K562 (cell line): ENCODE results near the gene CRACDL. TPM values are rescaled to one million over a fixed set of nuclear protein-coding genes. Genes with fewer than 3 reads are reported as not detected.

Source experiments
- ATAC-seq: fragments of 200-7000 bp; cut with Tn5 transposase; 3 replicates; pipeline ENCODE4 v1.9.1; 2020; ENCODE audit warnings: moderate library complexity
- BruUV-seq: library from RNA; stranded (reverse); fragments of 400-500 nt; replicated peaks from 2 replicates; lab custom pipeline; 2021; lab: Mats Ljungman, UMichigan
- CTCF ChIA-PET: fragments of 300-600 bp; formaldehyde crosslinking; extraction: SDS; loops from one replicate; lab custom pipeline; 2021; ENCODE audit warnings: low intra/inter-chr PET ratio; lab: Yijun Ruan, JAX
- POLR2A ChIA-PET: fragments of 300-600, 350-650 bp; sonication (Branson Sonifier 250); formaldehyde crosslinking; extraction: SDS; loops from one replicate; lab custom pipeline; 2021; ENCODE audit warnings: antibody characterized with exemption, inconsistent platforms; lab: Yijun Ruan, JAX
- DNase-seq, 4 experiments: peaks; one replicate each; pipeline versions ENCODE4 v3.0.0 to v3.0.0-alpha.2; 2011 to 2018; ENCODE audit warnings: low spot score in 3 of 4, mixed read lengths in 3 of 4; ENCODE audit errors: extremely low read depth in 1 of 4
- FAIRE-seq: peaks from 2 replicates; lab custom pipeline; 2011; peaks lifted over from hg19 to GRCh38; lab: Jason Lieb, UNC
- H2AFZ ChIP-seq: 2 replicates; pipeline ENCODE4 v1.6.0; 2011; ENCODE audit warnings: low read depth, low read length, control low read depth, inconsistent platforms
- H3K27ac ChIP-seq: fragments of 200-600 bp; 3 replicates; pipeline ENCODE4 v1.8.0; 2011; ENCODE audit warnings: low read depth, mild to moderate bottlenecking, control low read depth, inconsistent platforms, low read length, moderate library complexity, mixed read lengths; ENCODE audit errors: extremely low read depth
- H3K27me3 ChIP-seq, 2 experiments: fragments of 300-600 bp in 1 of 2; 2 replicates in 1 of 2; 3 replicates in 1 of 2; pipeline versions ENCODE4 v1.6.0 to v1.8.0; 2011; ENCODE audit warnings: inconsistent platforms in 2 of 2, low read length in 2 of 2, mild to moderate bottlenecking in 1 of 2, mixed read lengths in 1 of 2, moderate library complexity in 1 of 2; ENCODE audit not compliant: control insufficient read depth in 2 of 2, insufficient read depth in 2 of 2
- H3K36me3 ChIP-seq: fragments of 300-600 bp; 3 replicates; pipeline ENCODE4 v1.8.0; 2011; ENCODE audit warnings: mild to moderate bottlenecking, low read length, inconsistent platforms; ENCODE audit not compliant: control insufficient read depth, insufficient read depth
- H3K4me1 ChIP-seq, 2 experiments: fragments of 200-600 bp in 1 of 2; replicated peaks in 1 of 2; 2 replicates in 1 of 2; 3 replicates in 1 of 2; pipeline versions ENCODE4 v1.5.1 to v1.8.0; 2011; ENCODE audit warnings: inconsistent platforms in 2 of 2, low read length in 2 of 2, mild to moderate bottlenecking in 1 of 2, mixed read lengths in 1 of 2, moderate library complexity in 1 of 2; ENCODE audit not compliant: control insufficient read depth in 2 of 2, insufficient read depth in 2 of 2
- H3K4me2 ChIP-seq: 2 replicates; pipeline ENCODE4 v1.6.1; 2011; ENCODE audit warnings: low read length, control low read depth, inconsistent platforms, mixed read lengths; ENCODE audit not compliant: insufficient read depth
- H3K4me3 ChIP-seq: fragments of 200-600 bp; sonication (generic), shearing (Covaris generic); 2 replicates; pipeline ENCODE4 v1.5.1; 2016; ENCODE audit warnings: control low read depth, inconsistent platforms
- H3K79me2 ChIP-seq: fragments of 200-600 bp; 3 replicates; pipeline ENCODE4 v1.8.0; 2011; ENCODE audit warnings: low read length, inconsistent platforms; ENCODE audit not compliant: control insufficient read depth, insufficient read depth
- H3K9ac ChIP-seq, 2 experiments: 2 replicates each; pipeline versions ENCODE4 v1.6.0 to v1.6.1; 2011; ENCODE audit warnings: low read depth in 2 of 2, low read length in 2 of 2, control low read depth in 1 of 2, inconsistent platforms in 1 of 2, mild to moderate bottlenecking in 1 of 2, mixed read lengths in 1 of 2; ENCODE audit not compliant: insufficient read depth in 1 of 2
- H3K9me1 ChIP-seq: one replicate; pipeline ENCODE4 v1.6.0; 2011; ENCODE audit warnings: inconsistent platforms, mild to moderate bottlenecking, low read length, moderate library complexity; ENCODE audit not compliant: control insufficient read depth, insufficient read depth
- H3K9me3 ChIP-seq: replicated peaks from 2 replicates; pipeline ENCODE4 v1.5.1; 2011; ENCODE audit warnings: low read depth, low read length, inconsistent platforms; ENCODE audit not compliant: control insufficient read depth, insufficient read depth
- H4K20me1 ChIP-seq: replicated peaks from 2 replicates; pipeline ENCODE4 v1.6.1; 2011; ENCODE audit warnings: low read length, inconsistent platforms, mixed read lengths; ENCODE audit not compliant: control insufficient read depth, insufficient read depth
- CBFA2T3 ChIP-seq: fragments of 450-650 bp; IDR thresholded peaks from 2 replicates; pipeline ENCODE4 v1.6.1; 2017
- CEBPG ChIP-seq, 3 experiments: fragments of 200-800 bp in 1 of 3; sonication (Bioruptor generic) in 1 of 3; sonication (generic) in 1 of 3; formaldehyde crosslinking in 1 of 3; IDR thresholded peaks in 2 of 3; conservative IDR thresholded peaks in 1 of 3; 2 replicates each; pipeline versions ENCODE4 v1.6.1 to v1.8.0; 2016 to 2022; ENCODE audit warnings: missing compliant biosample characterization in 2 of 3, missing genetic modification characterization in 2 of 3, mild to moderate bottlenecking in 1 of 3, missing genetic modification reagents in 1 of 3
- GTF2F1 ChIP-seq: IDR thresholded peaks from 2 replicates; pipeline ENCODE4 v1.6.1; 2011; ENCODE audit warnings: low read depth, low read length, improper control_type of control experiment
- HIVEP1 ChIP-seq: fragments of 250-450 bp; sonication (Bioruptor Pico); IDR thresholded peaks from 2 replicates; pipeline ENCODE4 v1.4.0; 2020; ENCODE audit warnings: mild to moderate bottlenecking
- KDM1A ChIP-seq, 2 experiments: fragments of 450-650 bp; IDR thresholded peaks; 2 replicates each; pipeline ENCODE4 v1.6.1; 2016; ENCODE audit warnings: mild to moderate bottlenecking in 2 of 2
- WGBS: fragments of 100-300 bp; shearing (Covaris generic); methylation state at CpG from one replicate; pipeline ENCODE4 v1.1.6; 2016; ENCODE audit warnings: low coverage, mixed read lengths; ENCODE audit not compliant: insufficient coverage; ENCODE audit errors: missing lambda C conversion rate; 5-methylcytosine and 5-hydroxymethylcytosine counted together
- in situ Hi-C: fragments of 300-500 bp; cut with MboI; formaldehyde crosslinking; loops from 4 replicates; pipeline ENCODE4 v1.15.0; 2018; ENCODE audit warnings: inconsistent platforms, mixed read lengths
- intact Hi-C: fragments of 100-400 bp; cut with micrococcal nuclease; formaldehyde crosslinking; loops from 2 replicates; pipeline ENCODE4 v1.14.2; 2022
- polyA plus RNA-seq, 8 experiments: library from polyadenylated mRNA; depleted of rRNA in 4 of 8; stranded (reverse) in 5 of 8; unstranded in 3 of 8; fragments of >200 nt; fragmentation: Nextera tagmentation in 2 of 8; fragmentation: Illumina TruSeq in 1 of 8; extraction: Ambion mirVana in 2 of 8; extraction: Trizol in 1 of 8; gene quantifications; 2 replicates each; pipeline versions ENCODE4 v1.2.1 to v1.2.3, GENCODE V29; 2011 to 2014; ENCODE audit warnings: inconsistent platforms in 1 of 8, missing spikeins in 1 of 8
- total RNA-seq, 7 experiments: library from RNA; depleted of rRNA in 6 of 7; stranded (reverse); fragments of >200 nt in 6 of 7; fragmentation: Illumina TruSeq in 2 of 7; extraction: Trizol in 2 of 7; gene quantifications; 2 replicates each; pipeline versions ENCODE4 v1.2.1 to v1.2.3, GENCODE V29; 2011 to 2021; ENCODE audit warnings: low replicate concordance in 1 of 7

The CRACDL gene
- total and polyA plus RNA-seq, 9 of the 15 experiments (the other 6 are each of a cell fraction or from before 2014, with no cell fraction given), result not detected

DNA sequence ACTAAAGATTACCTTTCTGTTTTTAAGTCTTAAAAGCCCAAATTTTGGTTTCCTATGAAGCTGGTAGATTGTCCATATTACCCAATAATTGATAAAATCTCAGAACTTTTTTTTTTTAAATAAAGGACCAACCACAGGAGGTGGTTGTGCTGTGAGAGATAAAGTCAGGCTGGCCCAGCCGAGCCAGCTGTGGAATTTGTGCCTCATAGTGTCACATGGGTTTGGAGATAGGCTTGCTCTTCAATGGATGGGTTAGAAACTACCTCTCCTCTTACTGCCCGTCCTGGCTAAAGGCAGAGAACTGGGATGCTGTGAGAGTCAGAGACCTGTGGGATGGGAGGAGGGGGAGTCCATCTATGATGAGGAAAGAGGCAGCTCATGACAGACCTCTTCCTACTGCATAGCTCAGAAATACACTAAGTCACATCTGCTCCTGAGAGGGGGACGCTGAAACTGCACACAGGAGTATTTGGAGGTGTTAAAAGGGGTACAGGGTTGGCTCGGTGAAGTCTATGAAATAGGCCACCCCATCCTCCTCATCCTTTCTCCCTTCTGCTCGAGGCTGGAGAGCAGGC lies 105.4 kb downstream of the CRACDL start:
- intact Hi-C loops (loop anchor here (10.0 kb wide), 1 partner anchor 416 kb away; no protein-coding TSS in a partner anchor), in situ Hi-C loops (loop anchor here (25.0 kb wide), 1 partner anchor 418 kb away; no protein-coding TSS in a partner anchor)
- no TSS peak for BruUV-seq
- Histone ChIP-seq H3K4me1 (no peaks in the 10 kb centered on the region), H3K4me2 (no peak overlapping the region), H3K27me3 (peaks cover 4 to 49% of the 10 kb centered on the region in 2 experiments; a peak in 3 of 5 replicates), H3K9me1 (no peaks in the 10 kb centered on the region), H4K20me1 (0 out of 2 replicates have a peak, but pooled peaks cover 3% of the 10 kb centered on the region), H3K36me3 (no peaks in the 10 kb centered on the region), H3K79me2 (no peaks in the 10 kb centered on the region), H2AFZ (no peak overlapping the region), H3K27ac (no peak overlapping the region), H3K4me3 (no peak overlapping the region), H3K9me3 (no peaks in the 10 kb centered on the region), H3K9ac (no peak overlapping the region)
- 0% methylated on average over 5 of the region's 5 CpGs for WGBS
- ChIA-PET POLR2A (interaction anchor here (0.6 kb wide), 2 partner anchors 223 to 1002 kb away, joined by 3 to 4 read pairs; no protein-coding TSS in a partner anchor), CTCF (no interaction called here)
- ATAC-seq (no peak), DNase-seq (no peak), FAIRE-seq (no peak)
- TF ChIP-seq CEBPG (CRISPR knock-in tag; IDR thresholded peaks at IDR 0.05) (no peak), CEBPG (tag; conservative IDR thresholded peaks at IDR 0.05 in 1 of 2, IDR thresholded peaks at IDR 0.05 in 1 of 2) (peak in 1 of 2 experiments; percentile 41; a peak in 1 of 4 replicates), HIVEP1 (CRISPR knock-in tag) (no peak), GTF2F1 (no peak), KDM1A (IDR thresholded peaks at IDR 0.05) (no peak), CBFA2T3 (0 out of 2 replicates have a peak, but pooled peaks have one; percentile 13)
